Upper lobe of right lung (tissue), 1 donor: ENCODE results near the gene STRA8. TPM values are rescaled to one million over a fixed set of nuclear protein-coding genes. Genes with fewer than 3 reads are reported as not detected.

Experiments used
- ATAC-seq: fragments of 200-7000 bp; cut with Tn5 transposase; one replicate; pipeline ENCODE4 v1.9.1; 2020; ENCODE audit warnings: mild to moderate bottlenecking, moderate library complexity
- DNase-seq: peaks from one replicate; pipeline ENCODE4 v3.0.0-alpha.2; 2020
- H3K27ac ChIP-seq: fragments of 200-600 bp; one replicate; pipeline ENCODE4 v1.8.0; 2022
- H3K27me3 ChIP-seq: fragments of 200-600 bp; one replicate; pipeline ENCODE4 v1.8.0; 2022; ENCODE audit warnings: mild to moderate bottlenecking
- H3K36me3 ChIP-seq: fragments of 200-600 bp; one replicate; pipeline ENCODE4 v1.8.0; 2022
- H3K4me1 ChIP-seq: fragments of 200-600 bp; one replicate; pipeline ENCODE4 v1.8.0; 2022
- H3K4me3 ChIP-seq: fragments of 200-600 bp; one replicate; pipeline ENCODE4 v1.8.0; 2022; ENCODE audit warnings: mild to moderate bottlenecking
- H3K9me3 ChIP-seq: fragments of 200-600 bp; one replicate; pipeline ENCODE4 v1.8.0; 2022
- intact Hi-C: fragments of 100-400 bp; cut with DNase I; formaldehyde crosslinking; loops from one replicate; pipeline ENCODE4 v1.11.0; 2022
- total RNA-seq: library from RNA; stranded (reverse); fragmentation: NEBNext Ultra II Directional; extraction: Animal tissue kit (Norgen Biotek cat#: 25700); gene quantifications from one replicate; pipeline ENCODE4 v1.2.1, GENCODE V29; 2021
- TF ChIP-seq, protein P1 (sequence below): fragments of 200-600 bp; IDR thresholded peaks from one replicate; pipeline ENCODE4 v1.8.0; 2022; ENCODE audit warnings: antibody characterized with exemption
- donor health status: DM: no; HTN: yes; CAD: no; lungs with severe emphysema.

The STRA8 gene
- total RNA-seq, 1 donor from 2014 or later = not detected

GRCh38 chr7:135239263-135239662, 5.6 kb downstream of the STRA8 start:
- intact Hi-C loops = no loop called here
- H3K36me3 ChIP-seq = no peaks in the 10 kb centered on the region
- no peaks in the 10 kb centered on the region for H3K9me3 ChIP-seq
- H3K27me3 ChIP-seq = no peaks in the 10 kb centered on the region
- H3K27ac ChIP-seq = no peak overlapping the region
- no peak overlapping the region for H3K4me3 ChIP-seq
- ATAC-seq (no peak), DNase-seq (no peak)
- TF ChIP-seq, protein P1, sequence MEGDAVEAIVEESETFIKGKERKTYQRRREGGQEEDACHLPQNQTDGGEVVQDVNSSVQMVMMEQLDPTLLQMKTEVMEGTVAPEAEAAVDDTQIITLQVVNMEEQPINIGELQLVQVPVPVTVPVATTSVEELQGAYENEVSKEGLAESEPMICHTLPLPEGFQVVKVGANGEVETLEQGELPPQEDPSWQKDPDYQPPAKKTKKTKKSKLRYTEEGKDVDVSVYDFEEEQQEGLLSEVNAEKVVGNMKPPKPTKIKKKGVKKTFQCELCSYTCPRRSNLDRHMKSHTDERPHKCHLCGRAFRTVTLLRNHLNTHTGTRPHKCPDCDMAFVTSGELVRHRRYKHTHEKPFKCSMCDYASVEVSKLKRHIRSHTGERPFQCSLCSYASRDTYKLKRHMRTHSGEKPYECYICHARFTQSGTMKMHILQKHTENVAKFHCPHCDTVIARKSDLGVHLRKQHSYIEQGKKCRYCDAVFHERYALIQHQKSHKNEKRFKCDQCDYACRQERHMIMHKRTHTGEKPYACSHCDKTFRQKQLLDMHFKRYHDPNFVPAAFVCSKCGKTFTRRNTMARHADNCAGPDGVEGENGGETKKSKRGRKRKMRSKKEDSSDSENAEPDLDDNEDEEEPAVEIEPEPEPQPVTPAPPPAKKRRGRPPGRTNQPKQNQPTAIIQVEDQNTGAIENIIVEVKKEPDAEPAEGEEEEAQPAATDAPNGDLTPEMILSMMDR = no peak
- H3K4me1 ChIP-seq = no peaks in the 10 kb centered on the region

DNA sequence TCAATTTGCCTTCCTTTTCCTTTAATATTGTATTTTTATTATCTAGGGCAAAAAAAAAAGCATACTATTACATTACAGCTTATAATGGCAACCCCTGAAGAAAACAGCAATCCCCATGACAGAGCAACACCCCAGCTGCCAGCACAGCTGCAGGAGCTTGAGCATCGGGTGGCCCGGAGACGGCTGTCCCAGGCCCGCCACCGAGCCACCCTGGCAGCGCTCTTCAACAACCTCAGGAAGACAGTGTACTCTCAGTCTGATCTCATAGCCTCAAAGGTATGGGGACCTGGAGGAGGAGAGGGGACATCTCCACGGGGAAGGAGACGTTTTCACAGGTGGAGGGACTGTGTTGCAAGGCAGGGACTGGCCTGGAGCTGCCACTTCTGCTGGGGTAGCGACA, 6.8 kb downstream of the STRA8 start:
- no peak overlapping the region for H3K27ac ChIP-seq
- intact Hi-C loops = no loop called here
- no peak overlapping the region for H3K4me3 ChIP-seq
- no peaks in the 10 kb centered on the region for H3K27me3 ChIP-seq
- DNase-seq (no peak), ATAC-seq (no peak)
- H3K9me3 ChIP-seq = no peaks in the 10 kb centered on the region
- no peaks in the 10 kb centered on the region for H3K4me1 ChIP-seq
- TF ChIP-seq, protein P1 = no peak
- H3K36me3 ChIP-seq = no peaks in the 10 kb centered on the region

GRCh38 chr7:135242096-135242684, 8.6 kb downstream of the STRA8 start:
- TF ChIP-seq, protein P1 = no peak
- intact Hi-C loops = no loop called here
- no peak for ATAC-seq

GRCh38 chr7:135245226-135246190, 11.9 kb downstream of the STRA8 start:
- Histone ChIP-seq H3K27me3 (no peaks in the 10 kb centered on the region), H3K36me3 (no peaks in the 10 kb centered on the region), H3K27ac (no peak overlapping the region), H3K9me3 (no peaks in the 10 kb centered on the region), H3K4me1 (no peaks in the 10 kb centered on the region), H3K4me3 (no peak overlapping the region)
- TF ChIP-seq, protein P1 = no peak
- no peak for ATAC-seq
- DNase-seq = no peak
- intact Hi-C loops = no loop called here

More at GRCh38 chr7:135242096-135242684, 8.6 kb downstream of the STRA8 start:
- no peaks in the 10 kb centered on the region for H3K27me3 ChIP-seq
- no peaks in the 10 kb centered on the region for H3K4me1 ChIP-seq
- DNase-seq = no peak
- H3K36me3 ChIP-seq = no peaks in the 10 kb centered on the region
- H3K27ac ChIP-seq = no peak overlapping the region
- no peak overlapping the region for H3K4me3 ChIP-seq
- no peaks in the 10 kb centered on the region for H3K9me3 ChIP-seq

- Histone ChIP-seq H3K36me3 (no peaks in the 10 kb centered on the region), H3K4me1 (no peaks in the 10 kb centered on the region), H3K4me3 (no peak overlapping the region), H3K27ac (no peak overlapping the region), H3K9me3 (no peaks in the 10 kb centered on the region), H3K27me3 (no peaks in the 10 kb centered on the region)
- TF ChIP-seq, protein P1 = no peak
- peak; percentile 49 for DNase-seq
- no peak for ATAC-seq
- intact Hi-C loops = no loop called here
Observed at GRCh38 chr7:135246191-135246825, 12.7 kb downstream of the STRA8 start.
